ENCODE data around the gene ORAI3. TPM values are rescaled to one million over a fixed set of nuclear protein-coding genes. Genes with fewer than 3 reads are reported as not detected.

Gene ORAI3
- total RNA-seq, 1 experiment from 2014 or later: 34.0 TPM

GRCh38 chr16:30904114-30904780 is 44.6 kb upstream of the ORAI3 start:
- H3K4me3 ChIP-seq (ENCODE audit: low read length): no peak overlapping the region
- peak overlapping the region; percentile 58 for H2AFZ ChIP-seq (ENCODE audit: low read length)
- H3K79me2 ChIP-seq (ENCODE audit: low read length): no peaks in the 10 kb centered on the region
- no peaks in the 10 kb centered on the region for H3K27me3 ChIP-seq (ENCODE audit: low read length)
- H3K9me3 ChIP-seq (ENCODE audit: low read length): no peaks in the 10 kb centered on the region
- H3K27ac ChIP-seq (ENCODE audit: low read length): no peak overlapping the region
- no peaks in the 10 kb centered on the region for H3K9me2 ChIP-seq (replicated peaks; ENCODE audit: insufficient read depth, low read length)
- H3K9ac ChIP-seq (ENCODE audit: low read length): no peak overlapping the region
- DNase-seq: peak; percentile 63
- peaks cover 12% of the 10 kb centered on the region for H3K4me1 ChIP-seq (ENCODE audit: low read length)
- H4K20me1 ChIP-seq (ENCODE audit: insufficient read depth, low read depth, low read length): no peaks in the 10 kb centered on the region
- H3K4me2 ChIP-seq (ENCODE audit: low read depth, low read length, poor library complexity, severe bottlenecking): no peak overlapping the region
- no peaks in the 10 kb centered on the region for H3K36me3 ChIP-seq (ENCODE audit: insufficient read depth, low read length)

- H3K9me2 ChIP-seq (replicated peaks; ENCODE audit: insufficient read depth, low read length): no peaks in the 10 kb centered on the region
- no peaks in the 10 kb centered on the region for H4K20me1 ChIP-seq (ENCODE audit: insufficient read depth, low read depth, low read length)
- H3K4me1 ChIP-seq (ENCODE audit: low read length): peaks cover 4% of the 10 kb centered on the region
- no peak overlapping the region for H3K27ac ChIP-seq (ENCODE audit: low read length)
- H2AFZ ChIP-seq (ENCODE audit: low read length): no peak overlapping the region
- H3K79me2 ChIP-seq (ENCODE audit: low read length): no peaks in the 10 kb centered on the region
- no peaks in the 10 kb centered on the region for H3K27me3 ChIP-seq (ENCODE audit: low read length)
- H3K9me3 ChIP-seq (ENCODE audit: low read length): no peaks in the 10 kb centered on the region
- no peak overlapping the region for H3K4me3 ChIP-seq (ENCODE audit: low read length)
- no peak overlapping the region for H3K9ac ChIP-seq (ENCODE audit: low read length)
- no peak overlapping the region for H3K4me2 ChIP-seq (ENCODE audit: low read depth, low read length, poor library complexity, severe bottlenecking)
- no peaks in the 10 kb centered on the region for H3K36me3 ChIP-seq (ENCODE audit: insufficient read depth, low read length)
- DNase-seq: no peak
These were observed 41.8 kb upstream of the ORAI3 start for GRCh38 chr16:30907064-30907463.

GRCh38 chr16:30910427-30911029 is 38.3 kb upstream of the ORAI3 start:
- Histone ChIP-seq H3K36me3 (ENCODE audit: insufficient read depth, low read length) (no peaks in the 10 kb centered on the region), H3K79me2 (ENCODE audit: low read length) (no peaks in the 10 kb centered on the region), H3K4me2 (ENCODE audit: low read depth, low read length, poor library complexity, severe bottlenecking) (no peak overlapping the region), H3K27ac (ENCODE audit: low read length) (no peak overlapping the region), H4K20me1 (ENCODE audit: insufficient read depth, low read depth, low read length) (no peaks in the 10 kb centered on the region), H3K27me3 (ENCODE audit: low read length) (no peaks in the 10 kb centered on the region), H3K9me3 (ENCODE audit: low read length) (no peaks in the 10 kb centered on the region), H3K9ac (ENCODE audit: low read length) (no peak overlapping the region), H3K4me1 (ENCODE audit: low read length) (peaks cover 6% of the 10 kb centered on the region), H3K9me2 (replicated peaks; ENCODE audit: insufficient read depth, low read length) (no peaks in the 10 kb centered on the region), H3K4me3 (ENCODE audit: low read length) (no peak overlapping the region), H2AFZ (ENCODE audit: low read length) (no peak overlapping the region)
- DNase-seq: no peak

GRCh38 chr16:30912794-30913412 is 36.0 kb upstream of the ORAI3 start:
- Histone ChIP-seq H3K4me1 (ENCODE audit: low read length) (peaks cover 6% of the 10 kb centered on the region), H3K27me3 (ENCODE audit: low read length) (no peaks in the 10 kb centered on the region), H3K4me3 (ENCODE audit: low read length) (no peak overlapping the region), H3K4me2 (ENCODE audit: low read depth, low read length, poor library complexity, severe bottlenecking) (no peak overlapping the region), H3K9me3 (ENCODE audit: low read length) (no peaks in the 10 kb centered on the region), H3K27ac (ENCODE audit: low read length) (no peak overlapping the region), H3K79me2 (ENCODE audit: low read length) (no peaks in the 10 kb centered on the region), H3K36me3 (ENCODE audit: insufficient read depth, low read length) (no peaks in the 10 kb centered on the region), H2AFZ (ENCODE audit: low read length) (no peak overlapping the region), H3K9me2 (replicated peaks; ENCODE audit: insufficient read depth, low read length) (no peaks in the 10 kb centered on the region), H3K9ac (ENCODE audit: low read length) (no peak overlapping the region), H4K20me1 (ENCODE audit: insufficient read depth, low read depth, low read length) (no peaks in the 10 kb centered on the region)
- peak; percentile 34 for DNase-seq

GRCh38 chr16:30914830-30915229 is 34.0 kb upstream of the ORAI3 start:
- Histone ChIP-seq H3K27ac (ENCODE audit: low read length) (no peak overlapping the region), H3K4me3 (ENCODE audit: low read length) (no peak overlapping the region), H2AFZ (ENCODE audit: low read length) (no peak overlapping the region), H3K9me2 (replicated peaks; ENCODE audit: insufficient read depth, low read length) (no peaks in the 10 kb centered on the region), H3K4me2 (ENCODE audit: low read depth, low read length, poor library complexity, severe bottlenecking) (no peak overlapping the region), H3K79me2 (ENCODE audit: low read length) (no peaks in the 10 kb centered on the region), H3K4me1 (ENCODE audit: low read length) (peaks cover 6% of the 10 kb centered on the region), H4K20me1 (ENCODE audit: insufficient read depth, low read depth, low read length) (no peaks in the 10 kb centered on the region), H3K27me3 (ENCODE audit: low read length) (no peaks in the 10 kb centered on the region), H3K36me3 (ENCODE audit: insufficient read depth, low read length) (no peaks in the 10 kb centered on the region), H3K9me3 (ENCODE audit: low read length) (no peaks in the 10 kb centered on the region), H3K9ac (ENCODE audit: low read length) (no peak overlapping the region)
- peak; percentile 75 for DNase-seq

- no peaks in the 10 kb centered on the region for H3K79me2 ChIP-seq (ENCODE audit: low read length)
- no peak overlapping the region for H3K4me3 ChIP-seq (ENCODE audit: low read length)
- H3K27me3 ChIP-seq (ENCODE audit: low read length): no peaks in the 10 kb centered on the region
- H4K20me1 ChIP-seq (ENCODE audit: insufficient read depth, low read depth, low read length): no peaks in the 10 kb centered on the region
- peaks cover 15% of the 10 kb centered on the region for H3K4me1 ChIP-seq (ENCODE audit: low read length)
- no peaks in the 10 kb centered on the region for H3K36me3 ChIP-seq (ENCODE audit: insufficient read depth, low read length)
- H3K27ac ChIP-seq (ENCODE audit: low read length): no peak overlapping the region
- no peak overlapping the region for H3K9ac ChIP-seq (ENCODE audit: low read length)
- no peak overlapping the region for H2AFZ ChIP-seq (ENCODE audit: low read length)
- H3K4me2 ChIP-seq (ENCODE audit: low read depth, low read length, poor library complexity, severe bottlenecking): no peak overlapping the region
- H3K9me2 ChIP-seq (replicated peaks; ENCODE audit: insufficient read depth, low read length): no peaks in the 10 kb centered on the region
- H3K9me3 ChIP-seq (ENCODE audit: low read length): no peaks in the 10 kb centered on the region
- peak; percentile 34 for DNase-seq
These were observed 30.3 kb upstream of the ORAI3 start for GRCh38 chr16:30918614-30919013.

GRCh38 chr16:30920891-30921290 is 28.0 kb upstream of the ORAI3 start:
- no peaks in the 10 kb centered on the region for H3K27me3 ChIP-seq (ENCODE audit: low read length)
- no peaks in the 10 kb centered on the region for H3K9me3 ChIP-seq (ENCODE audit: low read length)
- H3K4me2 ChIP-seq (ENCODE audit: low read depth, low read length, poor library complexity, severe bottlenecking): no peak overlapping the region
- H3K4me3 ChIP-seq (ENCODE audit: low read length): no peak overlapping the region
- no peaks in the 10 kb centered on the region for H3K9me2 ChIP-seq (replicated peaks; ENCODE audit: insufficient read depth, low read length)
- no peak overlapping the region for H3K9ac ChIP-seq (ENCODE audit: low read length)
- no peaks in the 10 kb centered on the region for H4K20me1 ChIP-seq (ENCODE audit: insufficient read depth, low read depth, low read length)
- no peak overlapping the region for H2AFZ ChIP-seq (ENCODE audit: low read length)
- peaks cover 11% of the 10 kb centered on the region for H3K79me2 ChIP-seq (ENCODE audit: low read length)
- no peak overlapping the region for H3K27ac ChIP-seq (ENCODE audit: low read length)
- H3K36me3 ChIP-seq (ENCODE audit: insufficient read depth, low read length): no peaks in the 10 kb centered on the region
- no peak for DNase-seq
- H3K4me1 ChIP-seq (ENCODE audit: low read length): peaks cover 20% of the 10 kb centered on the region

GRCh38 chr16:30921459-30921747 is 27.5 kb upstream of the ORAI3 start:
- Histone ChIP-seq H3K4me2 (ENCODE audit: low read depth, low read length, poor library complexity, severe bottlenecking) (peak overlapping the region; percentile 76), H4K20me1 (ENCODE audit: insufficient read depth, low read depth, low read length) (no peaks in the 10 kb centered on the region), H3K27ac (ENCODE audit: low read length) (no peak overlapping the region), H3K4me1 (ENCODE audit: low read length) (peaks cover 20% of the 10 kb centered on the region), H3K9me3 (ENCODE audit: low read length) (no peaks in the 10 kb centered on the region), H3K79me2 (ENCODE audit: low read length) (peaks cover 11% of the 10 kb centered on the region), H2AFZ (ENCODE audit: low read length) (peak overlapping the region; percentile 29; the same call in 1 of the 2 replicates), H3K4me3 (ENCODE audit: low read length) (peak overlapping the region; percentile 68; the same call in 1 of the 2 replicates), H3K9me2 (replicated peaks; ENCODE audit: insufficient read depth, low read length) (no peaks in the 10 kb centered on the region), H3K9ac (ENCODE audit: low read length) (no peak overlapping the region; the same call in 1 of the 2 replicates), H3K36me3 (ENCODE audit: insufficient read depth, low read length) (no peaks in the 10 kb centered on the region), H3K27me3 (ENCODE audit: low read length) (no peaks in the 10 kb centered on the region)
- no peak for DNase-seq

Measured in Karpas-422 (cell line).